ENCODE results near the gene MATK. TPM values are rescaled to one million over a fixed set of nuclear protein-coding genes. Genes with fewer than 3 reads are reported as not detected.

Gene MATK
- total RNA-seq, 1 experiment from 2014 or later: 28.3 TPM

DNA sequence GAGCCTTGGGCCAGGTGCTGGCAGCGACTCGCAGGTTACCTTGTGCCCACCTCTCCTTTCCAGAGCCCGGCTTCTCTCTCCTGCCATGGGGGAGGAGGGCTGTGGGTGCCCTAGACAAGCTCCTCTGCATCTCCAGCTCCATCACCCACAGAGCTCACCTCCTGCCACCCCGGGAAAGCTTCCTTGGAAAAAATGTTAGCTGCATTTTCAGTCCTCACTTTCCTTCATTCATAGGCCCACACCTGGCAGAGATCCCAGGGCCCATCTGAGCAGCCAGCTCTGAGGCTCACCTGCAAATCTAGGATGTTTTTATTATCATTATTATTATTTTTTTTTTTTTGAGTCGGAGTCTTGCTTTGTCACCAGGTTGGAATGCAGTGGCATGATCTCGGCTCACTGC lies 45.8 kb upstream of the MATK start:
- no peak for DNase-seq (ENCODE audit: low spot score)
- POLR2A ChIA-PET: interaction anchor here (0.6 to 0.7 kb wide), 2 partner anchors 156 to 1162 kb away, joined by 3 to 5 read pairs; no protein-coding TSS in a partner anchor
- Mint-ChIP-seq H3K9me3 (peaks cover 4% of the 10 kb centered on the region), H3K27me3 (ENCODE audit: low read depth) (no peaks in the 10 kb centered on the region; the same call in 1 of the 2 replicates), H3K36me3 (peaks cover 1% of the 10 kb centered on the region; the same call in 1 of the 2 replicates), H3K27ac (no peak overlapping the region), H3K4me3 (no peak overlapping the region), H3K4me1 (no peaks in the 10 kb centered on the region)
- no peak for ATAC-seq
- TF ChIP-seq ZNF671 (CRISPR knock-in tag; IDR thresholded peaks at IDR 0.05) (no peak), ZNF317 (CRISPR knock-in tag; IDR thresholded peaks at IDR 0.05; ENCODE audit: borderline replicate concordance, low read depth) (no peak), RELA (CRISPR knock-in tag; IDR thresholded peaks at IDR 0.05; ENCODE audit: borderline replicate concordance) (no peak), ZNF416 (CRISPR knock-in tag; IDR thresholded peaks at IDR 0.05) (no peak), GTF2I (CRISPR knock-in tag; conservative IDR thresholded peaks at IDR 0.05) (no peak)
- TF ChIP-seq, protein P1, sequence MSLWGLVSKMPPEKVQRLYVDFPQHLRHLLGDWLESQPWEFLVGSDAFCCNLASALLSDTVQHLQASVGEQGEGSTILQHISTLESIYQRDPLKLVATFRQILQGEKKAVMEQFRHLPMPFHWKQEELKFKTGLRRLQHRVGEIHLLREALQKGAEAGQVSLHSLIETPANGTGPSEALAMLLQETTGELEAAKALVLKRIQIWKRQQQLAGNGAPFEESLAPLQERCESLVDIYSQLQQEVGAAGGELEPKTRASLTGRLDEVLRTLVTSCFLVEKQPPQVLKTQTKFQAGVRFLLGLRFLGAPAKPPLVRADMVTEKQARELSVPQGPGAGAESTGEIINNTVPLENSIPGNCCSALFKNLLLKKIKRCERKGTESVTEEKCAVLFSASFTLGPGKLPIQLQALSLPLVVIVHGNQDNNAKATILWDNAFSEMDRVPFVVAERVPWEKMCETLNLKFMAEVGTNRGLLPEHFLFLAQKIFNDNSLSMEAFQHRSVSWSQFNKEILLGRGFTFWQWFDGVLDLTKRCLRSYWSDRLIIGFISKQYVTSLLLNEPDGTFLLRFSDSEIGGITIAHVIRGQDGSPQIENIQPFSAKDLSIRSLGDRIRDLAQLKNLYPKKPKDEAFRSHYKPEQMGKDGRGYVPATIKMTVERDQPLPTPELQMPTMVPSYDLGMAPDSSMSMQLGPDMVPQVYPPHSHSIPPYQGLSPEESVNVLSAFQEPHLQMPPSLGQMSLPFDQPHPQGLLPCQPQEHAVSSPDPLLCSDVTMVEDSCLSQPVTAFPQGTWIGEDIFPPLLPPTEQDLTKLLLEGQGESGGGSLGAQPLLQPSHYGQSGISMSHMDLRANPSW (CRISPR knock-in tag; conservative IDR thresholded peaks at IDR 0.05; ENCODE audit: low read depth): no peak
- TF ChIP-seq, protein P2, sequence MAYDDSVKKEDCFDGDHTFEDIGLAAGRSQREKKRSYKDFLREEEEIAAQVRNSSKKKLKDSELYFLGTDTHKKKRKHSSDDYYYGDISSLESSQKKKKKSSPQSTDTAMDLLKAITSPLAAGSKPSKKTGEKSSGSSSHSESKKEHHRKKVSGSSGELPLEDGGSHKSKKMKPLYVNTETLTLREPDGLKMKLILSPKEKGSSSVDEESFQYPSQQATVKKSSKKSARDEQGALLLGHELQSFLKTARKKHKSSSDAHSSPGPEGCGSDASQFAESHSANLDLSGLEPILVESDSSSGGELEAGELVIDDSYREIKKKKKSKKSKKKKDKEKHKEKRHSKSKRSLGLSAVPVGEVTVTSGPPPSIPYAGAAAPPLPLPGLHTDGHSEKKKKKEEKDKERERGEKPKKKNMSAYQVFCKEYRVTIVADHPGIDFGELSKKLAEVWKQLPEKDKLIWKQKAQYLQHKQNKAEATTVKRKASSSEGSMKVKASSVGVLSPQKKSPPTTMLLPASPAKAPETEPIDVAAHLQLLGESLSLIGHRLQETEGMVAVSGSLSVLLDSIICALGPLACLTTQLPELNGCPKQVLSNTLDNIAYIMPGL (CRISPR knock-in tag; IDR thresholded peaks at IDR 0.05): no peak
- TF ChIP-seq, protein P3, sequence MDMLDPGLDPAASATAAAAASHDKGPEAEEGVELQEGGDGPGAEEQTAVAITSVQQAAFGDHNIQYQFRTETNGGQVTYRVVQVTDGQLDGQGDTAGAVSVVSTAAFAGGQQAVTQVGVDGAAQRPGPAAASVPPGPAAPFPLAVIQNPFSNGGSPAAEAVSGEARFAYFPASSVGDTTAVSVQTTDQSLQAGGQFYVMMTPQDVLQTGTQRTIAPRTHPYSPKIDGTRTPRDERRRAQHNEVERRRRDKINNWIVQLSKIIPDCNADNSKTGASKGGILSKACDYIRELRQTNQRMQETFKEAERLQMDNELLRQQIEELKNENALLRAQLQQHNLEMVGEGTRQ (CRISPR knock-in tag; IDR thresholded peaks at IDR 0.05): no peak
- TF ChIP-seq, protein P4, sequence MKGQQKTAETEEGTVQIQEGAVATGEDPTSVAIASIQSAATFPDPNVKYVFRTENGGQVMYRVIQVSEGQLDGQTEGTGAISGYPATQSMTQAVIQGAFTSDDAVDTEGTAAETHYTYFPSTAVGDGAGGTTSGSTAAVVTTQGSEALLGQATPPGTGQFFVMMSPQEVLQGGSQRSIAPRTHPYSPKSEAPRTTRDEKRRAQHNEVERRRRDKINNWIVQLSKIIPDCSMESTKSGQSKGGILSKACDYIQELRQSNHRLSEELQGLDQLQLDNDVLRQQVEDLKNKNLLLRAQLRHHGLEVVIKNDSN (CRISPR knock-in tag; IDR thresholded peaks at IDR 0.05): no peak
- TF ChIP-seq, protein P5, sequence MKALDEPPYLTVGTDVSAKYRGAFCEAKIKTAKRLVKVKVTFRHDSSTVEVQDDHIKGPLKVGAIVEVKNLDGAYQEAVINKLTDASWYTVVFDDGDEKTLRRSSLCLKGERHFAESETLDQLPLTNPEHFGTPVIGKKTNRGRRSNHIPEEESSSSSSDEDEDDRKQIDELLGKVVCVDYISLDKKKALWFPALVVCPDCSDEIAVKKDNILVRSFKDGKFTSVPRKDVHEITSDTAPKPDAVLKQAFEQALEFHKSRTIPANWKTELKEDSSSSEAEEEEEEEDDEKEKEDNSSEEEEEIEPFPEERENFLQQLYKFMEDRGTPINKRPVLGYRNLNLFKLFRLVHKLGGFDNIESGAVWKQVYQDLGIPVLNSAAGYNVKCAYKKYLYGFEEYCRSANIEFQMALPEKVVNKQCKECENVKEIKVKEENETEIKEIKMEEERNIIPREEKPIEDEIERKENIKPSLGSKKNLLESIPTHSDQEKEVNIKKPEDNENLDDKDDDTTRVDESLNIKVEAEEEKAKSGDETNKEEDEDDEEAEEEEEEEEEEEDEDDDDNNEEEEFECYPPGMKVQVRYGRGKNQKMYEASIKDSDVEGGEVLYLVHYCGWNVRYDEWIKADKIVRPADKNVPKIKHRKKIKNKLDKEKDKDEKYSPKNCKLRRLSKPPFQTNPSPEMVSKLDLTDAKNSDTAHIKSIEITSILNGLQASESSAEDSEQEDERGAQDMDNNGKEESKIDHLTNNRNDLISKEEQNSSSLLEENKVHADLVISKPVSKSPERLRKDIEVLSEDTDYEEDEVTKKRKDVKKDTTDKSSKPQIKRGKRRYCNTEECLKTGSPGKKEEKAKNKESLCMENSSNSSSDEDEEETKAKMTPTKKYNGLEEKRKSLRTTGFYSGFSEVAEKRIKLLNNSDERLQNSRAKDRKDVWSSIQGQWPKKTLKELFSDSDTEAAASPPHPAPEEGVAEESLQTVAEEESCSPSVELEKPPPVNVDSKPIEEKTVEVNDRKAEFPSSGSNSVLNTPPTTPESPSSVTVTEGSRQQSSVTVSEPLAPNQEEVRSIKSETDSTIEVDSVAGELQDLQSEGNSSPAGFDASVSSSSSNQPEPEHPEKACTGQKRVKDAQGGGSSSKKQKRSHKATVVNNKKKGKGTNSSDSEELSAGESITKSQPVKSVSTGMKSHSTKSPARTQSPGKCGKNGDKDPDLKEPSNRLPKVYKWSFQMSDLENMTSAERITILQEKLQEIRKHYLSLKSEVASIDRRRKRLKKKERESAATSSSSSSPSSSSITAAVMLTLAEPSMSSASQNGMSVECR (CRISPR knock-in tag; IDR thresholded peaks at IDR 0.05; ENCODE audit: borderline replicate concordance): no peak
- CTCF ChIA-PET: interaction anchor here (2.0 to 2.7 kb wide), 2 partner anchors 10 to 17 kb away, joined by 5 to 22 read pairs; no protein-coding TSS in a partner anchor

DNA sequence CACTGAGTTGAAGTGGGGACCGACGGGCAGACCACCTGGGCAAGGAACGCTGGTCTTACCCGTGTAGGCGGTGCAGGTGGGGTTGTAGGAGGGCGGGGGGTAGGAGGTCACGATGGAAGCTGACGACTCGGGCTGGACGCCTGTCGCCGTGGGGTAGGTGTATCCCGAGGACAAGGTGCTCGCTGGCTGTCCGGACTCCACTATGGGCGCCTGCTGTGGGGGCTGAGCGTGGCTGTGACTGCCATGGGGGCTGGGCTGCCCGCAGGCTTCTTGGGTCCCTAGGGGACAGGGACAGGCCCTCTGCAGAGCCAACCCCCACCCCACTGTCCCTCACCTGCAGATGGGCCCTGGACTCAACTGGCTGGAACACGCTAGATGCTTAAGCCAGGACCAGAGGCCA lies 45.4 kb upstream of the MATK start:
- H3K27ac Mint-ChIP-seq: no peak overlapping the region
- ChIA-PET POLR2A (interaction anchor here (0.6 to 0.7 kb wide), 2 partner anchors 157 to 1162 kb away, joined by 3 to 5 read pairs; no protein-coding TSS in a partner anchor), CTCF (interaction anchor here (2.0 to 2.7 kb wide), 2 partner anchors 10 to 17 kb away, joined by 5 to 22 read pairs; no protein-coding TSS in a partner anchor)
- no peaks in the 10 kb centered on the region for H3K27me3 Mint-ChIP-seq (ENCODE audit: low read depth)
- H3K9me3 Mint-ChIP-seq: no peaks in the 10 kb centered on the region
- TF ChIP-seq, protein P6, sequence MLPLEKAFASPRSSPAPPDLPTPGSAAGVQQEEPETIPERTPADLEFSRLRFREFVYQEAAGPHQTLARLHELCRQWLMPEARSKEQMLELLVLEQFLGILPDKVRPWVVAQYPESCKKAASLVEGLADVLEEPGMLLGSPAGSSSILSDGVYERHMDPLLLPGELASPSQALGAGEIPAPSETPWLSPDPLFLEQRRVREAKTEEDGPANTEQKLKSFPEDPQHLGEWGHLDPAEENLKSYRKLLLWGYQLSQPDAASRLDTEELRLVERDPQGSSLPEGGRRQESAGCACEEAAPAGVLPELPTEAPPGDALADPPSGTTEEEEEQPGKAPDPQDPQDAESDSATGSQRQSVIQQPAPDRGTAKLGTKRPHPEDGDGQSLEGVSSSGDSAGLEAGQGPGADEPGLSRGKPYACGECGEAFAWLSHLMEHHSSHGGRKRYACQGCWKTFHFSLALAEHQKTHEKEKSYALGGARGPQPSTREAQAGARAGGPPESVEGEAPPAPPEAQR (CRISPR knock-in tag; IDR thresholded peaks at IDR 0.05): no peak
- TF ChIP-seq, protein P5 (CRISPR knock-in tag; IDR thresholded peaks at IDR 0.05; ENCODE audit: borderline replicate concordance): no peak
- TF ChIP-seq, protein P7, sequence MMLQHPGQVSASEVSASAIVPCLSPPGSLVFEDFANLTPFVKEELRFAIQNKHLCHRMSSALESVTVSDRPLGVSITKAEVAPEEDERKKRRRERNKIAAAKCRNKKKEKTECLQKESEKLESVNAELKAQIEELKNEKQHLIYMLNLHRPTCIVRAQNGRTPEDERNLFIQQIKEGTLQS (CRISPR knock-in tag; conservative IDR thresholded peaks at IDR 0.05): no peak
- TF ChIP-seq, protein P3 (CRISPR knock-in tag; IDR thresholded peaks at IDR 0.05): no peak
- TF ChIP-seq ZNF416 (CRISPR knock-in tag; IDR thresholded peaks at IDR 0.05) (no peak), GRHL2 (CRISPR knock-in tag; IDR thresholded peaks at IDR 0.05; ENCODE audit: insufficient replicate concordance, severe bottlenecking) (no peak)
- no peaks in the 10 kb centered on the region for H3K4me1 Mint-ChIP-seq
- no peaks in the 10 kb centered on the region for H3K36me3 Mint-ChIP-seq
- H3K4me3 Mint-ChIP-seq: no peak overlapping the region
- ATAC-seq (no peak), DNase-seq (ENCODE audit: low spot score) (no peak)
